Superior temporal gyrus (tissue), 1 donor: ENCODE results near the gene IRF9.

Experiments used
- DNase-seq: peaks from one replicate; pipeline ENCODE4 v3.0.0-alpha.2; 2016; ENCODE audit errors: extremely low spot score

The IRF9 gene

DNA sequence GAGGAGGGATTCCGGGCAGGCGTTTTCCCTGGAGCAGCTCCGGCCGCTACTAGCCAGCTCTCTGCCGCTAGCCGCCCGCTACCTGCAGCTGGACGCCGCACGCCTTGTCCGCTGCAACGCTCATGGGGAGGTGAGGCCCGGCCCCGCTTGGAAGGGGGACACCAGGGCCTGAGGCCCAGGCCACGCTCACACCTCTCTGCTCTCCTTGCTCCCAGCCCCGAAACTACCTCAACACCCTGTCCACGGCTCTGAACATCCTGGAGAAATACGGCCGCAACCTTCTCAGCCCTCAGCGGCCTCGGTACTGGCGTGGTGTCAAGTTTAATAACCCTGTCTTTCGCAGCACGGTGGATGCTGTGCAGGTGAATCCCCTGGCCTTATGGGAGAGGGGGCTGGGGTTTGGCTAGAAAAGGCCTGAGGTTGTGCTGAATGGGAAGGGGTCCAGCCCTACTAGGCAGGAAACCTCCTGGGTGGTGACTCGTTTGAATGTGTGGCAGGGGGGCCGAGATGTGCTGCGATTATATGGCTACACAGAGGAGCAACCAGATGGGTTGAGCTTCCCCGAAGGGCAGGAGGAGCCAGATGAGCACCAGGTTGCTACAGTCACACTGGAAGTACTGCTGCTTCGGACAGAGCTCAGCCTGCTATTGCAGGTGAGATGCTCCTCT lies 13.2 kb upstream of the IRF9 start:
- no peak for DNase-seq

DNA sequence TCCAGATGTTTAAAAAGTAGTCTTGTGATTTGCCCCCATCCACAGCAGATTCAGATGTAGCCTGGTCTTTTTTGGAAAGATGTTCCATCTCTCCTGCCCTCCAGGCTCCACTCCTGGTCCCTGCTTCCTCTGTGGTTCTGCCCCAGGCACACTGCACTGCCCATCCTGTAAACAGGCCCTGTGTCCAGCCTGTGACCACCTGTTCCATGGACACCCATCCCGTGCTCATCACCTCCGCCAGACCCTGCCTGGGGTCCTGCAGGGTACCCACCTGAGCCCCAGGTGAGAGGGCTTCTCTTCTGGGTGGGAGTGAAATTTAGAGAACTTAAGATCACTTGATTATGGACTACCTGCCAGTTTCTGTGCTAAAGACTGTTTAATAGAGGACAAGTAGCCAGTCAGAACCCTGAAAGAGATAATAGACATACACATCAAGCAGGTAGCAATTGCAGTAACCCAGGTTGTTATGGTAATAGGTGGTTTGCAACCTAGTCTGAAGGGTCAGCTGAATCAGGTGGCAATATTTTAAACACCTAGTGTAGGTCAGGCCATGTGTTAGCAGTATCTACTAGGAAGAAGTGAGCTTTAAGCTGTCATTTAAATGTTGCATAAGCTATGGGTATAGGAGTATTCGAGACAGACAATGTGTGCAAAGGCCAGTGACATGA lies 11.6 kb upstream of the IRF9 start:
- no peak for DNase-seq

DNA sequence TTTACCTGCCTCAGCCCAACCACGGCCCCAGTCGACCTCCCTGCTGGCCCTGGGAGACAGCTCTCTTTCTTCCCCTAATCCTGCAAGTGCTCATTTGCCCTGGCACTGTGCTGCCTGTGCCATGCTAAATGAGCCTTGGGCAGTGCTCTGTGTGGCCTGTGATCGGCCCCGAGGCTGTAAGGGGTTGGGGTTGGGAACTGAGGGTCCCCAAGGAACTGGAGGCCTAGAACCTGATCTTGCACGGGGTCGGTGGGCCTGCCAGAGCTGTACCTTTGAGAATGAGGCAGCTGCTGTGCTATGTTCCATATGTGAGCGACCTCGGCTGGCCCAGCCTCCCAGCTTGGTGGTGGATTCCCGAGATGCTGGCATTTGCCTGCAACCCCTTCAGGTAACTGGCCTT lies 11.0 kb upstream of the IRF9 start:
- no peak for DNase-seq

DNA sequence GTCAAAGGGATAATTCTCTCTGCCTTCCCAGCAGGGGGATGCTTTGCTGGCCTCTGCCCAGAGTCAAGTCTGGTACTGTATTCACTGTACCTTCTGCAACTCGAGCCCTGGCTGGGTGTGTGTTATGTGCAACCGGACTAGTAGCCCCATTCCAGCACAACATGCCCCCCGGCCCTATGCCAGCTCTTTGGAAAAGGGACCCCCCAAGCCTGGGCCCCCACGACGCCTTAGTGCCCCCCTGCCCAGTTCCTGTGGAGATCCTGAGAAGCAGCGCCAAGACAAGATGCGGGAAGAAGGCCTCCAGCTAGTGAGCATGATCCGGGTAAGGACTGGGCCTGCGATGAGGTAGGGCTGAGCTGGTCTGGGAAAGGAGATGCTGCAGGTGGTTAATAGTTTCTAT lies 10.5 kb upstream of the IRF9 start:
- DNase-seq, result no peak

DNA sequence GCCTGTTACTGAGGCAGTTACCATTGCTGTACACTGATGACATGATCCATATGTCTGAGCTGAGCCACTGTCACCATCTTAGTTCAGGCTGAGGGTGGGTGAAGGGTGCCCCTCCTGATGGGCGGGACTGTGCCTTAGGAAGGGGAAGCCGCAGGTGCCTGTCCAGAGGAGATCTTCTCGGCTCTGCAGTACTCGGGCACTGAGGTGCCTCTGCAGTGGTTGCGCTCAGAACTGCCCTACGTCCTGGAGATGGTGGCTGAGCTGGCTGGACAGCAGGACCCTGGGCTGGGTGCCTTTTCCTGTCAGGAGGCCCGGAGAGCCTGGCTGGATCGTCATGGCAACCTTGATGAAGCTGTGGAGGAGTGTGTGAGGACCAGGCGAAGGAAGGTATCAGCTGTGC lies 10.1 kb upstream of the IRF9 start:
- DNase-seq, result no peak

DNA sequence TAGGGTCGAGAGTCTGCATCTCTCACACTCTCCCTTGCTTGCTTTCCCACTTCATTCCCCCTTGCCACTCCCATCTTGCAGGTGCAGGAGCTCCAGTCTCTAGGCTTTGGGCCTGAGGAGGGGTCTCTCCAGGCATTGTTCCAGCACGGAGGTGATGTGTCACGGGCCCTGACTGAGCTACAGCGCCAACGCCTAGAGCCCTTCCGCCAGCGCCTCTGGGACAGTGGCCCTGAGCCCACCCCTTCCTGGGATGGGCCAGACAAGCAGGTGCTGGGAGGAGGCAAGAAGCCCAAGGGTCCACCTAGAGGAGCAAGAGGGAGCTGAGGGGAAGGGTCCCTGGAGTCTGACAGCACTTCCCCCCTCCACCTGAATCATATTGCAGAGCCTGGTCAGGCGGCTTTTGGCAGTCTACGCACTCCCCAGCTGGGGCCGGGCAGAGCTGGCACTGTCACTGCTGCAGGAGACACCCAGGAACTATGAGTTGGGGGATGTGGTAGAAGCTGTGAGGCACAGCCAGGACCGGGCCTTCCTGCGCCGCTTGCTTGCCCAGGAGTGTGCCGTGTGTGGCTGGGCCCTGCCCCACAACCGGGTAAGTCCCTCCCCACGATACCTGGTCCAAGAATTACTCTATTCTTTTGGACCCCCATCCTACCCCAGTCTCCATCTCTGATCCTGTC lies 9.5 kb upstream of the IRF9 start:
- DNase-seq, result no peak

DNA sequence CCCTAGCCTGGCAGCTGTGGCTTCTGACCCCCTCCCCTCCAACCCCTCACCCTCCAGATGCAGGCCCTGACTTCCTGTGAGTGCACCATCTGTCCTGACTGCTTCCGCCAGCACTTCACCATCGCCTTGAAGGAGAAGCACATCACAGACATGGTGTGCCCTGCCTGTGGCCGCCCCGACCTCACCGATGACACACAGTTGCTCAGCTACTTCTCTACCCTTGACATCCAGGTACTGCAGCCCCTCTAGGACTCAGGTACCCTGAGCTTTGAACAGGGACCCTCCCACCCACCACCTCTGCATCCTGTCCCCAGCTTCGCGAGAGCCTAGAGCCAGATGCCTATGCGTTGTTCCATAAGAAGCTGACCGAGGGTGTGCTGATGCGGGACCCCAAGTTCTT lies 6.0 kb upstream of the IRF9 start:
- DNase-seq, result no peak

DNA sequence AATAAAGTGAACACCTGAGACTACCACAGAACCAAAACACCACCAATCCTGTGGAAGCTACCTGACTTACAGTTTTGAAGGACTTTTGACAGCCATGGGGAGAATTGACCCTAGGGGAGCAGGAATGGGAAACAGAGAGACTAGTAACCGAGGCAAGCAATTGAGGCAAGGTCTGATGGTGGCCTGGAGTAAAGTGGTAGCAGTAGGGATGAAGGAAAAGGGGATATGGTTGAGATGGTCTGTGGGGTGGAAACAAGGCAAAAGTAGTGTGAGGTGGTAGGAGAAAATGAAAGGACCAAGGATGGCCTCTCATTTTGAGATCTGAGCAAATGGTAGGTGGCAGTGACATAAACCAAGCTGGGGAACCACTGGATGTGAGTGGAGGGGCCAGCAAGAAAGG lies 4.2 kb upstream of the IRF9 start:
- DNase-seq, result no peak

DNA sequence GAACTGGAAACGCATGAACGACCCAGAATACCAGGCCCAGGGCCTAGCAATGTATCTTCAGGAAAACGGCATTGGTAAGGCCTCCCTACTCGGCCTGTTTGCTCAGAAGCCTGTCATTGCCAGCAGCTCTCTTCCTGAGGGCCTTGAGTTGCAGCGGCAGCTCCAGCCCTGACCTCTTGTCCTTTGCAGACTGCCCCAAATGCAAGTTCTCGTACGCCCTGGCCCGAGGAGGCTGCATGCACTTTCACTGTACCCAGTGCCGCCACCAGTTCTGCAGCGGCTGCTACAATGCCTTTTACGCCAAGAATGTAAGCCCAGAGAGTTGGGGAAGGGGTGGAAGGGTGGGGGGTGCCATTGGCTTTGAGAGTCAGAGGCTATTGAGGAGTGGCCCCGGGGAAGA lies 3.7 kb upstream of the IRF9 start:
- DNase-seq, result no peak

DNA sequence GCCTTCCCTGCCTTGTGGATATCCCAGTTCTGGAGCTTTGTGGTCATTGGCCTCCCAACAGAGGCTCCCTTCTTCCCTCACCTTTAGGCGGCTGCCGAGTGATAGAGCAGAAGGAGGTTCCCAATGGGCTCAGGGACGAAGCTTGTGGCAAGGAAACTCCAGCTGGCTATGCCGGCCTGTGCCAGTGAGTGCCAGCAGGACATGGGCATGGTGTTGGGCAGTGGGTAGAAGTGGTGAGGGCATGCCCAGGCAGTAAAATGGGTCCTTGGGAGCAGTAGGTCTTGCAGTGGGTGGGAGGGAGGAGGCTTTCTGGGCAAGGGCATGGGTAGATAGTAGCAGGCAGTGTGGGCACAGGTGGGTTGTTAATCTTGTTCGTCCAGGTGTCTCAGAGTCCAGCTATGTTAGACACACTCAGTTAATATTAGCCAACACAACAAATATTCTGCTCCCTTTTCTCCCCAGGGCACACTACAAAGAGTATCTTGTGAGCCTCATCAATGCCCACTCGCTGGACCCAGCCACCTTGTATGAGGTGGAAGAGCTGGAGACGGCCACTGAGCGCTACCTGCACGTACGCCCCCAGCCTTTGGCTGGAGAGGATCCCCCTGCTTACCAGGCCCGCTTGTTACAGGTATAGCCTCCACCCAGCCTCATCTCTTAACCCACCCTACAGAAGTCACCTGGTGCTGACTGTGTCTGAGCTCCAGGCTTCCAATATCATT lies 1.1 kb upstream of the IRF9 start:
- no peak for DNase-seq

DNA sequence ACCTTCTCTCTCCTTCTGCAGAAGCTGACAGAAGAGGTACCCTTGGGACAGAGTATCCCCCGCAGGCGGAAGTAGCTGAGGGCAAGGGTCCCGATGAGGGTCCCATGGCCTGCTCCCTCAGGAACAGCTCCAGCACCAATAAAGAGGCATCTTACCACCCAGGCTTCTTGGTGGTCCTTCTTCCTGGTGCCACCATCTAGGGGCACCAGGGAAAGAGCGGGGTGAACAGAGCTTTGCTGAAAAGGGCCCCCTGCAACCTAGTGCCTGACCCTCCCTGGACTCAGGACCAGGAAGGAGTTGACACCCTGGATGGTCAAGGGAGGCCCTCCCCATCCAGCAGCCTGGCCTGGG lies 591 bp upstream of the IRF9 start:
- no peak for DNase-seq

DNA sequence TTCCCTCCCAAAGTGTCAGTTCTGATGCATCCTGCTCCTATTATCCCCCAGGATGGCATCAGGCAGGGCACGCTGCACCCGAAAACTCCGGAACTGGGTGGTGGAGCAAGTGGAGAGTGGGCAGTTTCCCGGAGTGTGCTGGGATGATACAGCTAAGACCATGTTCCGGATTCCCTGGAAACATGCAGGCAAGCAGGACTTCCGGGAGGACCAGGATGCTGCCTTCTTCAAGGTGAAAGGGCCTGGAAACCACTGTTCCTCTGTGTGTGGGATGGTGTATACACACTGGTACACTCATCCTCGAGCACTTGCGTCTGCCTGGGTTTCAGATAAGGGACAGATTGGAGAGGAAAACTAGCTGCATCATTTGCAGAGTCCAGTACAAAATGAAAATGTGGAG lies 1.0 kb downstream of the IRF9 start:
- DNase-seq, result peak; percentile 26

DNA sequence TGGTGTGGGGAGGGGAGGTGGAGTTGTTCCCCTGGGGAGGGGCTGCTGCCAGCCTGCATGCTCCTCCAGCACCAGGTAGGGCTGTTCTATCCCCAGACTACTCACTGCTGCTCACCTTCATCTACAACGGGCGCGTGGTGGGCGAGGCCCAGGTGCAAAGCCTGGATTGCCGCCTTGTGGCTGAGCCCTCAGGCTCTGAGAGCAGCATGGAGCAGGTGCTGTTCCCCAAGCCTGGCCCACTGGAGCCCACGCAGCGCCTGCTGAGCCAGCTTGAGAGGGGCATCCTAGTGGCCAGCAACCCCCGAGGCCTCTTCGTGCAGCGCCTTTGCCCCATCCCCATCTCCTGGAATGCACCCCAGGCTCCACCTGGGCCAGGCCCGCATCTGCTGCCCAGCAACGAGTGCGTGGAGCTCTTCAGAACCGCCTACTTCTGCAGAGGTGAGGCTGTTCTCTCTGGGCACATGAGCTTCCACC lies 3.5 kb downstream of the IRF9 start:
- DNase-seq, result no peak

DNA sequence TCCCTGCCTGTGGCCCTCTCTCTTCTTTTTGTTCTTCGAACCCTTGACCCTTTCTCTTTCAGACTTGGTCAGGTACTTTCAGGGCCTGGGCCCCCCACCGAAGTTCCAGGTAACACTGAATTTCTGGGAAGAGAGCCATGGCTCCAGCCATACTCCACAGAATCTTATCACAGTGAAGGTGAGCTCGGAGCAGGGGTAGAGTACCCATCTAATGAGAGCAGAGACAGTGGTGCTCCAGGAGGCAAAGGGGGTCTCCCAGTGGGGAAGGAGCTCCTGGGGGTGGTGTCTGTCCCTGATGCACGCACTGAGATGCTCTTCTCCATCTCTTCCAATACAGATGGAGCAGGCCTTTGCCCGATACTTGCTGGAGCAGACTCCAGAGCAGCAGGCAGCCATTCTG lies 4.7 kb downstream of the IRF9 start:
- DNase-seq, result no peak

DNA sequence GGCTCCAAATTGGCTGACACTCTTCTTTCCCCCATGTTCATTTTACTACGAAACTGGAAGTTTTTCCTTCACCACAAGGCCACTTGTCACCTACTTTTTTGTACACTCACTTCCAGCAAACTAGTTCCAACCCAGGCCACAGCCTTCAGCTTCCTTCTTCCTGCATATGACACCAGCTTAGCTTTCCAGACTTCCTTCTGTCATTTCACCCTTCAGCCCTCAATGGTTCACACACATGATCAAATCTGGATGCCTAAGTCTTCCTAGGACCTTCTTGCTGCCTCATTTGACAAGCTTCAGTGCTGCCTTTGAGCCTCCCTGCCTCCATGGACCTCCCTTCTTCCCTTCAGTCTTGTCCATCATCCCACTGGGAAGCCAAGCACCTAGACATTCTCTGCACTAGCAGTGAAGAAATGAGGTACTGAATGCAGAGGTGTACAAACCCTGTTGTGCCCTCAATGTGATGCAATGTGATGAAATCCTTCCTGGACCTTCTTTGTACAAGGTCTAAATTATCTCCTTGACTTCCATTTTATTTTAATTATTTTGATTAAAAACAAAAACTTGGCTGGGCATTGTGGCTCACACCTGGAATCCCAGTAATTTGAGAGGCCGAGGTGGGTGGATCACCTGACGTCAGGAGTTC lies 6.5 kb downstream of the IRF9 start:
- no peak for DNase-seq

DNA sequence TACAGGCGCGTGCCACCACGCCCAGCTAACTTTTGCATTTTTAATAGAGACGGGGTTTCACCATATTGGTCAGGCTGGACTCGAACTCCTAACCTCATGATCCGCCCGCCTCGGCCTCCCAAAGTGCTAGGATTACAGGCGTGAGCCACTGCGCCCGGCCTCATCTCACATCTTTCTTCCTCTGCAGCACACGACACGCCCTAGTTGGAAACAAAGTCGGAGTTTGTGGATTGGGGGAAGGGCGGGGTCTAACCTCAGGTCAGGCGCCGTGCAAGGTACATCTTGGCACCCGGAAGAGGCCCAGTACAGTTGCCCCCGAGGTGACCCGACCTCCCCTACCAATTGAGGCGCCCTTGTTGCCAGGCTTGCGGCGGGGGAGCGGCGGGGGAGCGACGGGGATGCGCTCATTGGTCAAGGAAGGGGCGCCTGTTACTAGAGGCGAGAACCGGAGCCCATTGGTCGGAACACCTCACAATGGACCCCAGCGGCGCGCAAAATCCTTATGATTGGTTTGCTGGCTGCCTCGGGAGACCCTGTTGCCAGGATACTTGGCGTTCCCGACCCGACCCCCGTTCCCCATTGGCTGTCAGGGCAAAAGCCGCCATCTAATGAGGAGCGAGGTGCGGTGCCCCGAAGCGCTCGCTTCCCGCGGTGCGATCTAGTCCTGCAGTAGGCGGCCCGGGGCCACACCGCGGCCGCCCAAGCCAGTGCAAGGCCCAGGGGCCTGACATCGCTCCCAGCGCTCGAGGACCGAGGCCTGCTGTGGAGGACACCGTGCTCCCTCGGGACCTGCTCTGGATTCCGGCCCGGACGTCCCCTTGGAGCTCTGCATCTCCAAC lies 10.6 kb downstream of the IRF9 start, which contains the start of gene REC8:
TSS of gene REC8 (plus strand) at position 659 of the 839 bp plus-strand sequence. CDS start 473 bp downstream, outside the sequence.
- DNase-seq, result peak; percentile 94

DNA sequence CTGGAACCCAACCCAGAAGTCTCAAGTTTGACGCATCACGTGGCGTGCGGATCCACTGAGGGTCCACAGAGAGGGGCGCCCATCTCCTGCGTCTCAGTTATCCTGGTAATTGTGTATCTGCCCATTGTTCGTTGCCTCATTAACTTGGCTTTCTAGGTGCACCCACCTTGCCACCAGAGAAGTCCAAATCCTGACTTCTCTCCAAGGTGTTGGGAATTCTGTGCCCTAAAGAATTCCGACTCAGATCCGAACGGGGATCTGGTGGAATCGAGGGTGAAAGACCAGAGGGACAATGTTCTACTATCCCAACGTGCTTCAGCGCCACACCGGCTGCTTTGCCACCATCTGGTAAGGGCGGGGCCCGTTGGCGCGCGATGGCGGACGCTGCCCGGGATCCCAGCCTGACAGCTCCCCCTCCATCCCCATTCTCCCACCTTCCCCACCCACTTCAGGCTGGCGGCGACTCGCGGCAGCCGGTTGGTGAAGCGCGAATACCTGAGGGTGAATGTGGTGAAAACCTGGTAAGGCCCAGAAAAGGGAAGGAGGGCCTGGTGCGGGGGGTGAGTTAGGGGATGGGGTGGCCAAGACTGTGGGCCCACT lies 11.3 kb downstream of the IRF9 start:
- DNase-seq, result peak; percentile 20

DNA sequence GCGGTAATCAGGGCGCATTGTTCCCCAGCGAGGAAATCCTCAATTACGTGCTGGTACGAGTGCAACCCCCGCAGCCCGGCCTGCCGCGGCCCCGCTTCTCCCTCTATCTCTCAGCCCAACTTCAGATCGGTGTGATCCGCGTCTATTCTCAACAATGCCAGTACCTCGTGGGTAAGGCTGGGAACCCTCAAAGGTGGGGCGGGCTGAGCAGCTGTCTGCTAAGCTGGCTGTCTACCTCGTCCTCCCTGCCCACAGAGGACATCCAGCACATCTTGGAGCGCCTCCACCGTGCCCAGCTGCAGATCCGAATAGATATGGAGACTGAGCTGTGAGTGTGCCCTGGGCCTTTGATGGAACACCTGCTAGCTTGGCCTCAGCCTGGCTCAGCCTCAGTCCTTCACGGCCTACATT lies 11.8 kb downstream of the IRF9 start:
- DNase-seq, result peak; percentile 22

DNA sequence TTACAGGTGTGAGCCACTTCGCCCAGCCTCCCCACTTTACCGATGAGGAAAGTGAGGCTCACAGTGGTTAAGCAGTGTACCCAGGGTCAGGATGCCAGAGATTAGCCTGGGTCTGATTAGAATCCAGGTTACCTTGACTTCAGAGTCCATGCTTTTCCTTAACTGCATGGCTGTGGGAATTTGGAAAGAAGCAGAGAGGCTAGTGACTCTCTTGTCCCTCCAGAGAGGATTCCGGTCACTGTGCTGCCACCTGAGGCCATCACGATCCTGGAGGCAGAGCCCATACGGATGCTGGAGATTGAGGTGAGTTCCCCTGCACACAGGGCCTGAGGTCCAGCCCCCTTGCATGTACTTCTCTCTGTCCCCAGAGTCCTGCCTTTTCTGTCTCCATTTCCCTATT lies 15.5 kb downstream of the IRF9 start:
- no peak for DNase-seq

DNA sequence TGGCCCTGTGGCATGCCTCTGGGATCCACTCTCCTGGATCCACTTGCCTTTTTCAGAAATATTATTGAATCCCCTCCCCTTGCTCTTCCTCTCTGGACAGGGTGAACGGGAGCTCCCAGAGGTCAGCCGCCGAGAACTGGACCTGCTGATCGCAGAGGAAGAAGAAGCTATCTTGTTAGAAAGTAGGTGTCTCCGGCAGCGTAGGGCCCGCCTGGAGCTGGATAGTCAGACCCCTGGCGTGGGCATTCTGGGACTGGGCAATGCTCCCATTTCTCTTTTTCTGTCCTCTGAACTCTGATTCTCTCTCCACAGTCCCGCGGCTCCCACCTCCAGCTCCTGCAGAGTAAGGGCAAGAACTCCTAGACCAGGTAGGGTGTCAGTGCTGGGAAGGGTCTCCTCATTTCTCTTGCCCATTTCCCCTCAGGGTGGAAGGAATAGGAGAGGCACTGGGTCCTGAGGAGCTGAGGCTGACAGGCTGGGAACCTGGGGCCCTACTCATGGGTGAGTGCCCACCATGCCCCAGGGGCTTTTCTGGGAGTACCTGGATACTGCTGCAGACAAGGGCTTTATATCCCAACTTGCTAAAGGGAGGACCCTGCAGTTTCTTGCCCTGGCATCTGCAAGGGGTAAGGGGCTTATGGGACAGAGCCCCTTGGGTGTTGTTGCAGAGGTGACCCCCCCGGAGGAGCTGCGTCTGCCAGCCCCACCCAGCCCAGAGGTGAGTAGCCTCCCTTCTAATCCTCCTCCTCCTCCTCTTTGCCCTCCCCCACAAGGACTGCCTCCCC lies 16.2 kb downstream of the IRF9 start:
- DNase-seq, result no peak
